Testis (tissue), 3 donors: ENCODE results near the gene KIAA0586. TPM values are rescaled to one million over a fixed set of nuclear protein-coding genes. Genes with fewer than 3 reads are reported as not detected.

Experiments
- DNase-seq: peaks from one replicate; pipeline ENCODE4 v3.0.0-alpha.2; 2019
- H3K27ac ChIP-seq, 2 donors: fragments of 200-600 bp; sonication (generic); one replicate each; pipeline ENCODE4 v1.5.1; 2019
- H3K27me3 ChIP-seq: fragments of 200-600 bp; sonication (generic); one replicate; pipeline ENCODE4 v1.5.1; 2019
- H3K36me3 ChIP-seq: fragments of 200-600 bp; sonication (generic); one replicate; pipeline ENCODE4 v1.5.1; 2017; ENCODE audit warnings: low read depth; ENCODE audit errors: missing control alignments
- H3K4me1 ChIP-seq: fragments of 200-600 bp; sonication (generic); one replicate; pipeline ENCODE4 v1.5.1; 2019
- H3K4me3 ChIP-seq, 2 donors: fragments of 200-600 bp; sonication (generic); one replicate each; pipeline ENCODE4 v1.5.1; 2017 to 2019
- H3K9me3 ChIP-seq: fragments of 200-600 bp; sonication (generic); one replicate; pipeline ENCODE4 v1.5.1; 2017
- CTCF ChIP-seq, 3 experiments: fragments of 450-650 bp in 2 of 3; fragments of 200-600 bp in 1 of 3; sonication (generic) in 1 of 3; IDR thresholded peaks; one replicate each; pipeline ENCODE4 v1.5.1; 2016 to 2019; ENCODE audit warnings: antibody characterized with exemption in 3 of 3, mild to moderate bottlenecking in 2 of 3, moderate library complexity in 1 of 3
- POLR2A ChIP-seq: fragments of 450-650 bp; IDR thresholded peaks from one replicate; pipeline ENCODE4 v1.6.1; 2017; ENCODE audit warnings: antibody characterized with exemption, mild to moderate bottlenecking, moderate library complexity
- WGBS, 2 donors: methylation state at CpG; one replicate each; pipeline ENCODE4 v1.1.5; 2018; 5-methylcytosine and 5-hydroxymethylcytosine counted together
- intact Hi-C: fragments of 100-400 bp; cut with DNase I; formaldehyde crosslinking; loops from one replicate; pipeline ENCODE4 v1.15.1; 2023; ENCODE audit warnings: low total_unique reads
- polyA plus RNA-seq: library from polyadenylated mRNA; stranded (reverse); fragments of 350-450 nt; fragmentation: Illumina TruSeq; extraction: RNeasy Lipid Tissue Mini Kit (QIAGEN cat#74804); gene quantifications from one replicate; pipeline ENCODE4 v1.2.3, GENCODE V29; 2014; ENCODE audit warnings: low read depth, low replicate concordance; ENCODE audit not compliant: insufficient read depth
- total RNA-seq, 2 donors: library from RNA; depleted of rRNA; stranded (reverse); fragments of >200 nt; gene quantifications; one replicate each; pipeline ENCODE4 v1.2.3, GENCODE V29; 2016

The KIAA0586 gene
- total and polyA plus RNA-seq, 3 donors from 2014 or later, result 38.7 to 62.0 (median 46.2) TPM

DNA sequence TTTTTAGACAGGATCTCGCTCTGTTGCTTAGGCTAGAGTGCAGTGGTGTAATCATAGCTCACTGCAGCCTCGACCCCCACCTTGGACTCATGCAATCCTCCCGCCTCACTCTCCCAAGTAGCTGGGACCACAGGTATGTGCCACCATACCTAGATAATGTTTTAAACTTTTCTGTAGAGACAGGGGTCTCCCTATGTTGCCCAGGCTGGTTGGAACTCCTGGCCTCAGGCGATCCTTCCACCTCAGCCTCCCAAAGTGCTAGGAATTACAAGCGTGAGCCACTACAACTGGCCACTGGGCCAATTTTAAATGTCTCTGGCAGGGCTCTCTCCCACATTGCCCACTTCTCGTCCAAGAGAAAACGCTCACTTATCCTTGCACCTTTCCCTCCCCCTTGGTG, 143.7 kb downstream of the KIAA0586 start:
- no peak for DNase-seq
- intact Hi-C loops, result no loop called here
- Histone ChIP-seq H3K27ac (no peak overlapping the region), H3K36me3 (no peaks in the 10 kb centered on the region), H3K27me3 (no peaks in the 10 kb centered on the region), H3K4me1 (no peaks in the 10 kb centered on the region), H3K4me3 (no peak overlapping the region), H3K9me3 (no peaks in the 10 kb centered on the region)
- 90 to 96% methylated on average over 7 of the region's 7 CpGs for WGBS, 2 donors
- TF ChIP-seq CTCF (IDR thresholded peaks at IDR 0.05) (no peak), POLR2A (no peak)

DNA sequence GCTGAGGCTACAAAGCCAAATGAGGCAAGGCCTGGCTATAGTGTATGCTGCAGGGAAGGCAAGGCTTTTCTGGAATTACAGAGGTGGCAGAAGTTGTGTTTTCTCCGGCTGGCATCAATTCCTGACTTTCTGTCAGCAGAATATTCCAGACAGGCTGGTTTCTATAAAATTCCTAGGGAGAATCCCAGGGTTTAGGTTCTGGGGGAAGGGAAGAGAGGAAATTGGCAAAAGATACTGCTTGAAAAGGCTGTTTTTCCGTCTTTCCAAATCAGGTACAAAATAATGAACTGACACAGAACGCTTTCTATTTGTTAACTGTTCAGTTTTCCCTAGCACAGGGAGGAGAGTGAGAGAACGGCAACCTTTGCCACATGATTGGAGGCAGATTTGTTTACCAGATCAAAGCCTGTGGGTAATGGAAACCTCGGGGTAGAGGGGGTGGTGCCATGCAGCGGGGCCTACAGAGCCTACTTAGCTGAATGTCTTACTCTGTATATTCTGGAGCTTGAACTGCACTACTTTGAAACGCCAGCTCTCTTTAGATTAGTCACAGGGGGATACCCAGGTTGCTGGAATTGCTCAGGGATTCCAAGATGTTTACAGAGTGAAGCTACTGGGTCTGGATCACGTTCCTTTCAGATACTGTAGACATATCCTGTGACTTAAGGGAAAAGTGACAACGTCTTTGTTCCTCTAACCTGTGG, 144.4 kb downstream of the KIAA0586 start:
- no peaks in the 10 kb centered on the region for H3K9me3 ChIP-seq
- no peak overlapping the region for H3K4me3 ChIP-seq
- 65 to 70% methylated on average over 9 of the region's 9 CpGs for WGBS, 2 donors
- intact Hi-C loops, result no loop called here
- TF ChIP-seq POLR2A (no peak), CTCF (IDR thresholded peaks at IDR 0.05) (no peak)
- no peak overlapping the region for H3K27ac ChIP-seq
- DNase-seq, result no peak
- no peaks in the 10 kb centered on the region for H3K27me3 ChIP-seq
- no peaks in the 10 kb centered on the region for H3K4me1 ChIP-seq
- no peaks in the 10 kb centered on the region for H3K36me3 ChIP-seq

GRCh38 chr14:58572473-58572853, 144.9 kb downstream of the KIAA0586 start:
- intact Hi-C loops, result no loop called here
- 88 to 91% methylated on average over 1 of the region's 1 CpG for WGBS, 2 donors
- Histone ChIP-seq H3K4me3 (no peak overlapping the region), H3K27ac (no peak overlapping the region), H3K9me3 (no peaks in the 10 kb centered on the region), H3K4me1 (no peaks in the 10 kb centered on the region), H3K36me3 (no peaks in the 10 kb centered on the region), H3K27me3 (no peaks in the 10 kb centered on the region)
- TF ChIP-seq CTCF (IDR thresholded peaks at IDR 0.05) (no peak), POLR2A (no peak)
- DNase-seq, result no peak

- Histone ChIP-seq H3K36me3 (no peaks in the 10 kb centered on the region), H3K27ac (no peak overlapping the region), H3K9me3 (no peaks in the 10 kb centered on the region), H3K4me1 (no peaks in the 10 kb centered on the region), H3K27me3 (no peaks in the 10 kb centered on the region), H3K4me3 (no peak overlapping the region)
- 94 to 96% methylated on average over 2 of the region's 2 CpGs for WGBS, 2 donors
- intact Hi-C loops, result no loop called here
- TF ChIP-seq POLR2A (no peak), CTCF (IDR thresholded peaks at IDR 0.05) (no peak)
- no peak for DNase-seq
These were observed 145.3 kb downstream of the KIAA0586 start for GRCh38 chr14:58572863-58573262.

- Histone ChIP-seq H3K9me3 (no peaks in the 10 kb centered on the region), H3K36me3 (no peaks in the 10 kb centered on the region), H3K27ac (no peak overlapping the region), H3K4me1 (no peaks in the 10 kb centered on the region), H3K4me3 (no peak overlapping the region), H3K27me3 (no peaks in the 10 kb centered on the region)
- no peak for TF ChIP-seq CTCF (IDR thresholded peaks at IDR 0.05)
- TF ChIP-seq POLR2A, result no peak
- 96 to 97% methylated on average over 2 of the region's 2 CpGs for WGBS, 2 donors
- no peak for DNase-seq
- intact Hi-C loops, result no loop called here
These were observed 147.1 kb downstream of the KIAA0586 start for GRCh38 chr14:58574623-58575022.
